ELR (cell line): ENCODE results near the gene SLK.

Experiments used
- DNase-seq: peaks from one replicate; pipeline ENCODE4 v3.0.0-alpha.2; 2015; ENCODE audit warnings: low read depth

SLK gene

DNA sequence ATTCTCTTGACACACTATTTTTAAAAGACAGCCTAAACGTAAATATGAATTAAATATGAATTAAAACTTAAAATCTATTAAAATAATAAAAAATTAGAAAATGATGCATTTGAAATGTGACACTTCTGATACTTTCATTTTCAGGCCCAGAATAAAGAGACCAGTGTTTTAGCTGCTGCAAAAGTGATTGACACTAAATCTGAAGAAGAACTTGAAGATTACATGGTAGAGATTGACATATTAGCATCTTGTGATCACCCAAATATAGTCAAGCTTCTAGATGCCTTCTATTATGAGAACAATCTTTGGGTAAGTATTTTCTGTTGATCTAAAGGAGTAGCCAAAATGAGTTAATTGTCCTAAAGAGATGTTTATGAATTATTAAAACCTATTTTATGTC is 23.6 kb downstream of the SLK start:
- DNase-seq = no peak

DNA sequence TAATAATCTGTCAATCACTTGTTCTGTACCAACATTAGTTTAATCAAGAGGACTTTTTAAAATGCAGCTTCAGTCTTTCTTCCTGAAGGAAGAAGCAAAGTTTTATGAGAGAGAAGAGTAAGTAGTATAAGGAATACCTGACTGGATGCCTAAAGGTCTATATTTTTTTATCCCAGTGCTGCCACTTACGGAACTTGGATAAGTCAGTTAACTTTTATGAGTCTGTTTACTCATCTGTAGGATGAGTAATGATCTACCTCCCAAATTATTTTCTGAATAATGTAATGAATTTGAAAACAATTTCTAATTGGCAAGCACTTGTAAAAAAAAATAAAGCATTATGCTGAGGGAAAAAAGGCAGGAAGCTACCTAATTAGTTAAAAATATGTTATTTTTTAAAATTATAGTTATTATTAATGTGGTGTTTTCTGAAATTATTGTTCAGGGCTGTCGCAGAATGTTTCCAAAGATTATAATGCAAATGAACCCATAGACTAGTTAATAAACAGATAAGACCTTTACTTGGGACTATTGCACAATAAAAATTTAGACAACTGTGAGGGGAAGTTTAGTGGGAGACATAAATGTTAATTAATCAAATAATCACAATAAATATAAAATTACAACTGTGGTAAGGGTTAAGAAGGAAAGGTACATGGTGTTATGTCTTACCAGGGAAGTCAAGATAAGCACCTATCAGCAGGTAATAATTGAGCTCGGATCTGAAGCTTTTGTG is 24.6 kb downstream of the SLK start:
- peak; percentile 54 for DNase-seq

DNA sequence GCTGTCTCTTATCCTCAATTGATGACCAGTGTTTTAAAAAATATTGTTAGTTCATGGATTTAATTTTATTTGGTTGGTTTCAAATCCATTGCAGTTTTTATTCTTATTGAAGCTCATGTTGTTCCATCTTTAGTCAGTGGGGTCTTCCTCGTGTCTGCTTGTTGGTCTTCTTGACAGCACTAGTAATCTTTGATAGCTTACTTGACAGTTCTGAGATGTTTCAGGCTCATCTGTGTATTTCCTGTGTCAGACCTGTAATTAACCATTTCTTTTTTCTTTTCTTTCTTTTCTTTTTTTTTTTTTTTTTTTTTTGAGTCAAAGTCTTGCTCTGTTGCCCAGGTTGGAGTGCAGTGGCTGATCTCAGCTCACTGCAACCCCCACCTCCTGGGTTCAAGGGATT is 28.2 kb downstream of the SLK start:
- no peak for DNase-seq

DNA sequence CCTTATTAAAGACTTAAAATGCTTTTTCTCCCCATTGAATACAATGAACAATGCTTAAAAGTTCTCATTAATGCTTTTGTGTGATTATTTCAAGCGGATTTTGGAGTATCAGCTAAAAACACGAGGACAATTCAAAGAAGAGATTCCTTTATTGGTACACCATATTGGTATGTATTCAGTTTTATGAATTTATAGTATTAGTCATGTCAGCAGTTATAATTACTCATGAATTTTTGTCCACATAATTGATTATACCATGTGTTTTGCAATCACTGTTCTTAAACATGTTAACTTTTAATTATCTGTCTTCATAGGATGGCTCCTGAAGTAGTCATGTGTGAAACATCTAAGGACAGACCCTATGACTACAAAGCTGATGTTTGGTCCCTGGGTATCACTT is 31.9 kb downstream of the SLK start:
- no peak for DNase-seq

DNA sequence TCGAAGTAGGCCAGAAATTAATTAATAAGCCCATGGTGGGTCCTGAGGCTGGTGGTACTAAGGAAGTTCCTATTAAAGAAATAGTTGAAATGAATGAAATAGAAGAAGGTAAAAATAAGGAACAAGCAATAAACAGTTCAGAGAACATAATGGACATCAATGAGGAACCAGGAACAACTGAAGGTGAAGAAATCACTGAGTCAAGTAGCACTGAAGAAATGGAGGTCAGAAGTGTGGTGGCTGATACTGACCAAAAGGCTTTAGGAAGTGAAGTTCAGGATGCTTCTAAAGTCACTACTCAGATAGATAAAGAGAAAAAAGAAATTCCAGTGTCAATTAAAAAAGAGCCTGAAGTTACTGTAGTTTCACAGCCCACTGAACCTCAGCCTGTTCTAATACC is 36.0 kb downstream of the SLK start:
- DNase-seq = no peak

DNA sequence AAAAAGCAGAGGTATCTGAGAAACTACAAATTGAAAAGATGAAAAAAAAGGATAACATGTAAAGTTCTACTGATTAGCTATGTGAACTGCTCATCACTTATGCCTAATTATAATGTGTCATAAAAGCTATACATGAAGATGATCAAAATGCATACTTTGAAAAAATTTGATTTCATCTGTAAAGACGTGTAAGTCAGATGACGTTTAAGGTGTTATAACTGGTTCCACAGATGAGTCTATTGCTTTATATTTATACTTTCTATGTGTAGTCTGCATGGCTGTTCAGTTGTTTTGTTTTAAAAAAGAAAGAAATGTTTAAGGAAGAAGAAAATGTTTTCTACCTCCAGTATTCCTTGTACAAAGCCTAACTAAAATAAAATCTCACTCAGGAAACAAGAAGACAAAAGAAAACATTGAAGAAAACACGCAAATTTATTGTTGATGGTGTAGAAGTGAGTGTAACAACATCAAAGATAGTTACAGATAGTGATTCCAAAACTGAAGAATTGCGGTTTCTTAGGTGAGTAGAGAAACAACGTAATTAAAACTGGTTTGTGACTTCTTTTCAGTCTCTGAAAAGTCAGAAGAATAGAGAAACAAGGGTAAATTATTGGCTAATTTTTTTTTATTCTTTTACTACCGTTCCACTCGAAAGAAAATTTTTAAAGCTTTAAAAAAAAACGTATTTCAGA is 38.4 kb downstream of the SLK start:
- DNase-seq = no peak

DNA sequence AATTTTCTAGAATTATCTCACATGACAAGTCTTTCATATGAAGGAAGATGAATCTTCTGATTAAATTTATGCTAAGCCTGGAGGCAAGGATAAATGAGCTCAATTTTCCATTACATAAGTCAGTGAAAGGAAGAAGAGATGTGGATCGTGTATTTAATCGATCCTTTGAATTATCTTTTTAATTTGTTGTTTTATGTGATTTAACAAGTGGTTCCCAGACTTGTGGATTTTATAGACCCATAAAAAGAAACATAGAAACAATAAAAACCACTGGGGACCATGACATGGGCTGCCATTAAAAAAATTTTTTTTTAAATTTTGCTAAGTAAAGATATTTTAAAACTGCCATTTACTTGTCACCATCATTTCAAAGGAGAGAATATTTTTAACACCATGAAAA is 45.0 kb downstream of the SLK start:
- DNase-seq = no peak

DNA sequence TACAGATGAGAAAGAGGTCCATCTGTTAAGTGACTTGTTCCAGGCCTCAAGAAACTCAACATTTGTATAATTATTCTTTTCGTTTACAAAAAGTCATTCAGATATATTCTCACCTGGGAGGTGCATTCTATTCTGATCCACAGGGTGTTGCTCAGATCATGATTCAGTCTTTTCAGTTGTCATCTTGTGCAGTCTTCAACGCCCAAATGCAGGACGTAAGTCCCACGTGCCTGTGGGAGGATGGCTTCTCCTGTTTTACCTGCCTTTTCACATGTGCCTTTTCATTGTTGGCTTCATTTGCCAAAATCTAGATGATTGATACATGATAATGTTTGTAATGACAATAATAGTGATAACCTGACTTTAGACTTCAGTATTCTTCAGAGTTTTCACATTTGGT is 46.5 kb downstream of the SLK start:
- no peak for DNase-seq

DNA sequence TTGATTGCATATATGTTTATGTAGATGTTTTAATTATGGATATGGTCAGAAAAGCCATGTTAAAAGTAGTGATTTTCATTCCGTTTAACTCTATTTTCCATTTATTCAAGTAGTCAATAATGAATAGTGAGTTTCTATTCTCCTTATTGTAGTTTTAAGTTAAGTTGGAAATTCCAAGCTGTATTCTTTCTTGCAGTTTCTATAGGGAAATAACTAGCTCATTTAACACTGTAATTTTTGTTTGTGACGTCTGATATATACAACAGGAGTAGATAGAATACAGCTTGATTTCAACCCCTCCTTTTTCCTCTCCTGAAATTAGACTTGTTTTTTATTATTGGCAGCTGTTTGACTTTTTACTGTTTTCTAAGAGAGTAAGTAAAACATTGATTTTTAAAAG is 47.2 kb downstream of the SLK start:
- no peak for DNase-seq

DNA sequence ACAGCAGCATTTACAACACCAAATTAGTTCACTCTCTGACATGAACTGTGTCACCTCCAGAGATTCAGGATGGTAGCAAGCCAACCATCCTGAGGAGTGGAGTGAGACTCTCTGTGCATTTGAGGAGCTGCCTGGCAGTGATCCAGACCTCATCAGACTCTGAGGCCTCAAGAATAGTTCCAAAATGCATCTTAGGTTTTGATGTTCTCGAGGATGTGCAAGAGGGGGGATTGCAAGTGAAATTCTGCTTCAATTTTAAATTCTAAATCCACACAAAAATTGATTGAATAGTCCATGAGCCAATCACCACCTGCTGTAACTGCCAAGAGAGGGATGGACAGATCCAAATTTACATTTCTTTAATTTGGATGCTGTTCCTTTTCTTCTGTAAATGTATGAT is 49.7 kb downstream of the SLK start:
- no peak for DNase-seq

DNA sequence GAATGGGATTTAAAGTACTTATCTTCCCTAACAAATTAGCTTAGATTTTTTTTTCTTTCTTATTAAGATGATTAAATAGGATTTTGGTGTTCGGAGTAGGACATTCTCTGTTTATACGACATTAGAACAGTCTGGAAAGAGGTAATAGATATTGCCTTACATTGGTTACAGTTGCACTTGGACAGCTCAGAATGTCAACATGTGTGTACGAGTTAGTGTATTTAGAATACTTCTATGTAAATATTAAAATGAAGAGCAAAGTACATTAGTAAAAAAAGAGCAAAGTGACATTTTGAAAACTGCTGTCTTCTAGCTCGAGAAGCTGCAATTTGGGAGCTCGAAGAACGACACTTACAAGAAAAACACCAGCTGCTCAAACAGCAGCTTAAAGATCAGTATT is 51.5 kb downstream of the SLK start:
- DNase-seq = no peak

DNA sequence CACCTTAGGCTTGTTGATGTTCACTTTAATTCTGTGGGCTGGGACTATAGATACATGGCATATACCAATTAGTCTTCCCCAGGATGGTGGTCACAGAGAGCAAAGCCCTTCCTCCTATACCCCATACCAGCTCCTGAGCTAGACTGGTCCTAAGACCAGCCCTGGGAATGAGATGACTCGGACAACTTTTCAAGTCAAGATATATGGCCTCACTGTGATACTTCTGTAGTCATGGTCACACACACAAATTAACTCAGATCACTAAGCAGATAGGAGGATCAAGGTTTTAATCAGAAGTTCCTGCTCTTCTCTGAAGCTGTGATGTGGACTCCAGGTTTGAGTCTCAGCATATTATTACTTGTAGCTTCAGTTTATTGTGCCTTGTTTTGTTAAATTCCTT is 53.1 kb downstream of the SLK start:
- DNase-seq = no peak

DNA sequence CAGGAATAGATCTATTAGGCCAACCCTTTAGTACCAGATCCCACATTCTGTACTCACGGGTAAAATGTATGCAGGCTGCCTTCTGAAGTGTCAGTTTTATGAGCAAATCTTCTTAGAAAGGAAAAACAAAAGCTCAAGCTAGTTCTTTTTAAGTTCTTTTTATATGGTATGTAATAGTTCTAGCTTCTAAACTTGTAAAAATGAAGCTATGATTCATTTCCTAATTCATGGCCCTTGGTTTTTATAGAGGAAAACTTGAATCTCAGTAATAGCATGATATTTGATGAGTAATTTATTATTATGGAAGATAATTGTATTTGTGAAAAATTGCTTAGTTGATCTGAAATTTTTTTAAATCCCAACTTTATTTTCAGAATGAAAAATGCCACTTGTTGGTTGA is 54.3 kb downstream of the SLK start:
- no peak for DNase-seq

DNA sequence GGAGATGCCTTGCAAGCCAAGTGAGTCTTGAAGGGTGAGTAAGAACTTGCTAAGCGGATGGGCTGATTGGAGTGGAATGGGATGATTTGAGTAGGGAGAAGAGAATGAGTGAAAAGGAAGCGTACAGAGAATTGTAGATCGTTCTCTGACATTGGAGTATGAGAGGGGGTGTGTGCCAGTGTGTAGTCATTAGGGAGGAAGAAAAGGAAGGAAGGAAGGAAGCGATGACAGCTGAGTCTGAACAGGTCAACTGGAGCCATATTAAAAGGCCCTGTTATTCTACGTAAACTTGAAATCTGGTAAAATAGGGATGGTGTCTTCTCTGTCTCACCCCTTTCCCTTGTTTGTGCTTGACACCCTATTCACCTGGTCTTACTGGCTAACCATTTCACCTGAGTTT is 55.1 kb downstream of the SLK start:
- no peak for DNase-seq

DNA sequence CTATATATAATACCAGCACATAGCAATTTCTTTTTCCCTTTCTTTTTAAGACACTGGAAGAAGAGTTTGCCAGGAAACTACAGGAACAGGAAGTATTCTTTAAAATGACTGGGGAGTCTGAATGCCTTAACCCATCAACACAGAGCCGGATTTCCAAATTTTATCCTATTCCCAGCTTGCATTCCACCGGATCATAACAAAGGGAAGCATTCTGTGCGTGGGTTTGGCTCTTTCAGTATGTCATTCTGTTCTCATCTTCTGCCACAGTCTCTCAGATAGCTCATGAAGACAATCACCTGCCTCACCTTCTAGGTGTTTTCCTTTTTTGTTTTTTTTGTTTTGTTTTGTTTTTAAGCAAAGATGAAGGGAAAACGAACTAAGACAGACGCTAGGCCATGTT is 58.6 kb downstream of the SLK start:
- no peak for DNase-seq

DNA sequence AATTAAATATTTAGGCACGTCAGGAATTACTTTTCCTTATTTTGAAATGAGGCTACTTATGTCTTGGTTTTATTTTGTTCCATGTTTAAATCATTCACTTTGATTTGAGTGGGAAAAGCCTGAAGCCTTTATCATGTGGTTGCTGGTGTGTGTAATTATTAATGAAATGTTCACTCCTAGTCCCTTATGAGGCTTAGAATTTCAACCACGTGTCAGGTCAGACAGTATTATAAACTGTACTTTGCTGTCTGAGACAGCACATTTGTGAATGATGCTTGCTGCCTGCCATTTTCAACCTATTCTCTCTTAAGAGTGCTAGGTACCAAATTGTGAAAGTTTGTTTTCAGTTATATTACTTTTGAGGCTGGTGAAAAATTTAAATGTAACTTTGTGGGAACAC is 59.8 kb downstream of the SLK start:
- no peak for DNase-seq

DNA sequence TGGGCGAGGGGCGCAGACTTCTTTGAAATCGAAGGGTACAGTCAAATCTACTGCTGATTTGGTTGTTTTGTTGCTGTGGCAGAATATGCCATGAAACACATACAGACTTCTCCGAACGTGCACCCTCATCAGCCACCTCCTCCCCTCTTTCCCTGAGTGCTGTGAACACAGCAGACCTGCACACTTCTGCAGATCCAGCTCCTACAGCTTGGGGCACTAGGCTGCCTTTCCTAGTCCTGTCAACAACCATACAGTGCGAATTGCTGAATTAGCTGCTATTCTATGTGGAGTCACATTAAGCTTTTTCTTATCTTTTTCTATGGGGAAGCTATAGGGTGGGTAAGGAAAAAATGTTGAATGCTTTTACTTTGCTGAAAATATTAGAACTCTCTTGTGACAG is 61.2 kb downstream of the SLK start:
- DNase-seq = peak; percentile 39

DNA sequence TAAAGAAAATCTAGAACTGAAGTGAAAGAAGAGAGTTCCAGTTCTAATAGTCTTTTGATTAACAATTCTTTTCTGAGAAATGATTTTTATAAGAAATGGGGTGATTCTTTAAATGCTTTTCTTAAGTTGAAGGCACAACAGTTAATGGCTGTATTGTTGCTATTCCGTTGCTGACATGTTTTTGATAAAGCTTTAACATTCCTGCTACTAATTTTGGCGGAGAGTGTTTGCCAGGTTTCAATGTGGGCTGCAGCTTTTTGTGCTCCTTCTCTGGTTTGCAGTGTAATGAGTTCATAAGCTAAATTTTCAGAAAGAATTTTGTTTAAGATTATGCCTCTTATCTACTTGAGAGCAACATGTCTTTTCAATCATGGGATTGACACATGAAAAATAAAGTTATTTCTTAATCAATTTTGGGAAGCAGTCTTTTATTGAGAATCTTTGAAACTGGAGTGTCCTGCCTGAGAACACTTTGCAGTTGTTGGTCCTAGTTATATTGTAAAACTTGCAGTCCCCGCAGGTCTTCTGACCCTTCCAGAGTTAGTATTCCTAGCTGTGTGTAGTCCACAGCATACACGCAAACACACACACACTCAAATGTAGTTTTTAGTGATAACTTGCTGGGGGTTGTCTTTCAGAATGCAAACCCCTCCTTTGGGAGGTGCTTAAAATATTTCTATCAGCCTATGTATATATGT is 62.0 kb downstream of the SLK start:
- DNase-seq = no peak

DNA sequence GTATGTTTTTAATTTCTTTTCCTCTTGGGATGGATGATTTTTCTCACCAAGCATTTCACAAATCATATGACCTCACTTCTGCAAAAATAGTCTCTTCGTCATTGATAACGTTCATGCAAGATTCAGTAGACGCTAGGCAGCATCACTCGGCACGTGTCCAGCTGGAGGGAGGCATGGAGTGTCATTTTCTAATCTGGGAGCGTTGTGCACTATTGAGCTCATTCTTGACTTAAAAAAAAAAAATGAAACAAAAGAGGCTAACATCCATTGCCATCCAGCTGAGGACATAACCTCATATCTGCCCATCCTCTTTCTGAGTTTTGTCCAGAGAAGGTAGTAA is 62.6 kb downstream of the SLK start:
- no peak for DNase-seq

DNA sequence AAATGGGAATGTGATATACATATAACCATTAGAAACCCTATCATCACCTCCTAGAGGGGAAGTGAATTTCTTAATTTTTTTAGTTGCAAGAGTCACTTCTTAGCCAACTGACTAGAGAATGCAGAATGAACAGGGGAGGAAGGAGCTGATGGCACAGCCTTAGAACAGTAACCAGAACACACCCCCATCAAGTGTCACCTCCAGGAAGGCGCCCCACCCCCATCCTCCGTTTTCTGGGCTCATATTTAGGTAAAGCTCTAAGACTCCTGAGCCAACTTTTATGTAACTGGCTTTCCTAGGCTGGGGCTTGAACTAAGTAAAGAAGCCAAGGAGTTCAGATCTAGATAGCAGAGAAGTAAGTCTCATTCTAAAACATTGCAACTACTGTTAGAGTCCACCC is 64.7 kb downstream of the SLK start:
- no peak for DNase-seq

DNA sequence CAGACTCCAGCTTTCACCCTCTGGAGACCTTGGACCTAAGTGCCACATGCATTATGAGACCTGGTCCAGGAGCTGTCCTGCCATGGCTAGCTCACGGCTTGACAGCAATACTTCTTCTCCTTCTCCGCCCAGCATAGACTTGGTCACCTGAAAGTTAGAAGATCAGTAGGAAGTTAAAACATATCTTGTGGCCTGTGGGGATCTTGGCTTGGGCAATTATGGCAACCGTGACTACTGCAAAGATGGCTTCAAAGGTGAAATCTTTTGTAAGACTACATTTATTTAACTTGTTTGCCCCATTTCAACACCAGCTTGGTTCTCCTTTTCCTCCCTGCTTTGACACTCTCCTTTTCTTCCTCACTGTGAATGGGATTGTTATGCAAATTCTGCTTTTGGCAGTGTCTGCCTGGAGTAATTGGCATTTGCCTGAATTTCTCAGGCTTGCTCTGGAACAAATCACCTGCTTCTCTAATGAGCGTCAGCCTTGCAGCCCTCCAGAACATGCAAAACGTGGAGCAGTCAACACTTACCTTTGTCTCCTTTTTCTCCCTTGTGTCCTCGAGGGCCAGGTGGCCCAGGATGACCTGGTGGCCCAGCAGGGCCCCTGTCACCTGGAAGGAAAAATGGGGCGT is 65.3 kb downstream of the SLK start:
- no peak for DNase-seq

DNA sequence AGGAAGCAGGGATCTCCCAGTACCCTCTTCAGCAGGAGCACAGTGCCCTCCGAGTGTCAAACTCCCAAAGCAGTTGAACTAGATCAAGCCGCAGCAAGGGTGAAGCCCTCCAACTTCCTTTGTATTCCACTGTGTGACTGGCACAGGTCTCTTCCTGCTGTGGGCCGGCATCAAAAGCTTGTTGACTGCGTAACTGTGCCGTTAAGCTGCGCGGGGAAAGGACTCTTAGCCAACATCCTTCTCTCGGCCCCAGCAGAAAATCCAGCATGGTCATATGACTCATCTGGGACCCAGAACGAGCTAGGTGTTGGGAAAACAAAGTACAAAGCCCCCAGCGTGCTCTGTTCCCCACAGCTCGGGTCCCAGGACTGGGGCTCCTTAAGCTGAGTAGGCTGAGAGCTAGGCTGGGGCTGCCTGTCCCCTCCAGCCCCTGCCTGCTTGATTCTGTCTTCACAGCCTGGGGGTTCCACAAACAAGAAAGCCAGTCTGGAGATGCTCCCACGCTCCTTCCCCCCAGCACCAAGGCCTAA is 66.5 kb downstream of the SLK start:
- no peak for DNase-seq

DNA sequence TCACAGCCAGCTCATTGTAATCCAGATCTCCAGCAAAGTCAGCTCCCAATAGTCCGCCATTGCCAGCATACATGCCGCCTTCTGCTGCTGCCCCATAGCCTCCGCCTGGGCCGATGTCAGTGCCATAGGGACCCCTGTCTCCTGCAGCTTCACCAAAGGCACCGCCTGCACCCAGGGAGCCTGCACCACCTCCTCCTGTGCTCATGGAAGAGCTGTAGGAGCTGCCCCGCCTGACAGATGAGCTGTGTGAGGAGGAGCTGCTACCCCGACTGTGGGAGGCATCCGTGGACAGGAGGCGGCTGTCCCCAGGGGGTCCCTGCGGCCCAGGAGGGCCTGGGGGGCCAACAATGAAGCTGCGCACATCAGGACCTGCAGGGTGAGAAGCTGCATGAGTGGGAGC is 67.0 kb downstream of the SLK start:
- DNase-seq = no peak
